GM12872 (cell line): ENCODE data around the gene CAPZB.

Source experiments
- TF ChIP-seq, protein P1 (sequence below): IDR thresholded peaks from 3 replicates; pipeline ENCODE4 v1.5.1; 2011; ENCODE audit warnings: low read depth, mild to moderate bottlenecking, low read length, moderate library complexity; ENCODE audit not compliant: insufficient read depth

CAPZB gene

GRCh38 chr1:19454265-19455146 lies 30.8 kb downstream of the CAPZB start:
- TF ChIP-seq, protein P1, sequence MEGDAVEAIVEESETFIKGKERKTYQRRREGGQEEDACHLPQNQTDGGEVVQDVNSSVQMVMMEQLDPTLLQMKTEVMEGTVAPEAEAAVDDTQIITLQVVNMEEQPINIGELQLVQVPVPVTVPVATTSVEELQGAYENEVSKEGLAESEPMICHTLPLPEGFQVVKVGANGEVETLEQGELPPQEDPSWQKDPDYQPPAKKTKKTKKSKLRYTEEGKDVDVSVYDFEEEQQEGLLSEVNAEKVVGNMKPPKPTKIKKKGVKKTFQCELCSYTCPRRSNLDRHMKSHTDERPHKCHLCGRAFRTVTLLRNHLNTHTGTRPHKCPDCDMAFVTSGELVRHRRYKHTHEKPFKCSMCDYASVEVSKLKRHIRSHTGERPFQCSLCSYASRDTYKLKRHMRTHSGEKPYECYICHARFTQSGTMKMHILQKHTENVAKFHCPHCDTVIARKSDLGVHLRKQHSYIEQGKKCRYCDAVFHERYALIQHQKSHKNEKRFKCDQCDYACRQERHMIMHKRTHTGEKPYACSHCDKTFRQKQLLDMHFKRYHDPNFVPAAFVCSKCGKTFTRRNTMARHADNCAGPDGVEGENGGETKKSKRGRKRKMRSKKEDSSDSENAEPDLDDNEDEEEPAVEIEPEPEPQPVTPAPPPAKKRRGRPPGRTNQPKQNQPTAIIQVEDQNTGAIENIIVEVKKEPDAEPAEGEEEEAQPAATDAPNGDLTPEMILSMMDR, result no peak

DNA sequence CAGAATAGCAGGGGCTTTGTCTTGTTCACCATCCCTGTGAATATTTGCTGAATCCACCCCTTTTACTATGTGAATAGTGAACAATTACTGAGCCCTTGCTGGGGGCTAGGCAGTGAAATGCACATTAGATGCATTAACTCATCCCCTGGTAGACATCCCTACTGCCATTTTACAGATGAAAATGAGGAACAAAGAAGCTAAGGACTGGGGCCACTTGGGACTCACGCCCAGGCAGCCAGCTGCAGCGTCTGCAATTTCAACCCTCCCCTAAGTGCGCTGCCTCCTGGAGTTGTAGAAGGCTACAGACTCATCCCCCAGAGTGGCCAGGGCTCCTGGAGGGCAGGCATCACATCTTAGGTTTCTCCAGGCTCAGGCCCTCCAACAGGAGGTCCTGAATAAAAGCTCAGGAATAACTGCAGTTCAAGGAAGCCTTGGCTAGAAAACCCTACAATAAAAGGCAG lies 31.6 kb downstream of the CAPZB start:
- TF ChIP-seq, protein P1, result no peak

- TF ChIP-seq, protein P1, result no peak
These were observed 33.1 kb downstream of the CAPZB start for GRCh38 chr1:19452221-19452663.

DNA sequence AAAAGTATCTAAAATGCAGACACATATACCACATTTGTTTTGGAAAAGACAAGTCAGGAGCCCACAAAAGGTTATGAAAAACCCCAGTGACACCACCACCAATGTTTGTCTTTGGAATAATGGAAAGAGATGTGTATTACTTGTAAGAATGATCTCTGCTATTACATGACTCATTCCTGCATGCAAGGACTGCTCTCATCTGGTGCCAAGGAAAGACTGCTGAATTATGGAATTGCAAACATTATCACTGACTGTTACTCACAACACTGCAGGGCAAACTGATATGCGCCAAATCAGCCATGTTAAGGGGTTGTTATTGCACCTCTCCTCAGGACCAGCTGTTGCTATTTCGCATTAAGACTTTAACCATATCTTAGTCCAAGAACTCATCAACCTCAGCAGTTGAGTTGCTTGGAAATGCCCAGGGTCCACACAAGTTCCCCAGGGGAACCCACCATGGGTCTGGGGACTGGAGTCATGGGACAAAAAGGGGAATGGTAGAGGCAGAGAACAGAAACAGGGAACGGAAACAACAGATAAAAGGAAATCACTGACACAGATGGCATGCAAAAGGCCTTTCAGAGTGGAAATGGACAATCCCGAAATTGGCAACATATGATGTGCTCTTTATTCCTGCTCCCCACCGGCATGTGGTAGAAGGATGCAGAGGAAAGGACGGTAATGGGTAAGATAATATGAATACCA lies 34.4 kb downstream of the CAPZB start:
- TF ChIP-seq, protein P1, result no peak

GRCh38 chr1:19449454-19450228 lies 35.7 kb downstream of the CAPZB start:
- TF ChIP-seq, protein P1, result no peak

GRCh38 chr1:19448491-19449439 lies 36.6 kb downstream of the CAPZB start:
- TF ChIP-seq, protein P1, result no peak
